GM19193 (cell line): Measurements from ENCODE around the gene MMEL1.

Source experiments
- POLR2A ChIP-seq: IDR thresholded peaks from 4 replicates; pipeline ENCODE4 v1.6.1; 2011; ENCODE audit not compliant: insufficient read depth, insufficient read length; ENCODE audit errors: extremely low read depth

The MMEL1 gene

GRCh38 chr1:2571348-2571747 is 61.5 kb downstream of the MMEL1 start:
- TF ChIP-seq POLR2A = no peak

GRCh38 chr1:2570332-2570731 is 62.5 kb downstream of the MMEL1 start:
- TF ChIP-seq POLR2A = no peak

GRCh38 chr1:2569060-2569459 is 63.8 kb downstream of the MMEL1 start:
- TF ChIP-seq POLR2A = no peak

- no peak for TF ChIP-seq POLR2A
Observed at GRCh38 chr1:2567083-2567679, 65.6 kb downstream of the MMEL1 start.

GRCh38 chr1:2566101-2567045 is 66.4 kb downstream of the MMEL1 start:
- TF ChIP-seq POLR2A = no peak

GRCh38 chr1:2564815-2565374 is 67.9 kb downstream of the MMEL1 start:
- no peak for TF ChIP-seq POLR2A

GRCh38 chr1:2564006-2564814 is 68.6 kb downstream of the MMEL1 start:
- TF ChIP-seq POLR2A = peak; percentile 45

- no peak for TF ChIP-seq POLR2A
Observed at GRCh38 chr1:2563205-2563604, 69.6 kb downstream of the MMEL1 start.

GRCh38 chr1:2561898-2562895 is 70.6 kb downstream of the MMEL1 start:
- TF ChIP-seq POLR2A = no peak

- no peak for TF ChIP-seq POLR2A
Observed at GRCh38 chr1:2561446-2561845, 71.4 kb downstream of the MMEL1 start.

GRCh38 chr1:2560299-2561073 is 72.3 kb downstream of the MMEL1 start:
- TF ChIP-seq POLR2A = no peak

GRCh38 chr1:2559509-2560298 is 73.1 kb downstream of the MMEL1 start:
- TF ChIP-seq POLR2A = no peak

- no peak for TF ChIP-seq POLR2A
Observed at GRCh38 chr1:2558861-2559260, 74.0 kb downstream of the MMEL1 start.

- no peak for TF ChIP-seq POLR2A
Observed at GRCh38 chr1:2558420-2558819, 74.4 kb downstream of the MMEL1 start.
